Amygdala (tissue), 56 donors: ENCODE data around the gene L2HGDH.
A peak's percentile ranks its signal among the peaks of the same experiment; 100 is the strongest.
"Not testable (repeated sequence)": the region's sequence is repeated elsewhere in the genome, so short reads cannot be mapped to it uniquely, and the experiment has no call there.

Experiments used
- DNase-seq, 56 donors: peaks; one replicate each; lab custom pipeline; 2025; lab: John Stamatoyannopoulos, UW

The L2HGDH gene

GRCh38 chr14:50311972-50312733 is at the start of gene L2HGDH, which contains the start of gene DMAC2L:
Gene L2HGDH (minus strand): TSS chr14:50312229. CDS start chr14:50312150, 79 bp downstream.
Gene DMAC2L (plus strand): TSS chr14:50312324. CDS start chr14:50321488, 9,164 bp downstream.
- DNase-seq = peak; percentile 39 to 98 (median 91)

- DNase-seq = no peak
Observed at GRCh38 chr14:50360851-50361250, 48.8 kb upstream of the L2HGDH start.

GRCh38 chr14:50360093-50360492 is 48.1 kb upstream of the L2HGDH start:
- DNase-seq = no peak

- DNase-seq = no peak
Observed at GRCh38 chr14:50359631-50360030, 47.6 kb upstream of the L2HGDH start.

- peak in 6 of 56 donors; percentile 9 to 43 (median 33) for DNase-seq
Observed at GRCh38 chr14:50357753-50358395, 45.8 kb upstream of the L2HGDH start.

- no peak for DNase-seq
Observed at GRCh38 chr14:50357124-50357523, 45.1 kb upstream of the L2HGDH start.

- DNase-seq = not testable (repeated sequence)
Observed at GRCh38 chr14:50356283-50356682, 44.3 kb upstream of the L2HGDH start.

- no peak for DNase-seq
Observed at GRCh38 chr14:50355692-50356091, 43.7 kb upstream of the L2HGDH start.

- no peak for DNase-seq
Observed at GRCh38 chr14:50354527-50354926, 42.5 kb upstream of the L2HGDH start.

GRCh38 chr14:50353126-50353525 is 41.1 kb upstream of the L2HGDH start:
- DNase-seq = no peak

- DNase-seq = no peak
Observed at GRCh38 chr14:50352584-50352983, 40.6 kb upstream of the L2HGDH start.

- no peak for DNase-seq
Observed at GRCh38 chr14:50350975-50351374, 38.9 kb upstream of the L2HGDH start.

- DNase-seq = no peak
Observed at GRCh38 chr14:50348933-50349332, 36.9 kb upstream of the L2HGDH start.

- DNase-seq = no peak
Observed at GRCh38 chr14:50347521-50347920, 35.5 kb upstream of the L2HGDH start.

- DNase-seq = no peak
Observed at GRCh38 chr14:50345846-50346422, 33.9 kb upstream of the L2HGDH start.

- DNase-seq = no peak
Observed at GRCh38 chr14:50344876-50345563, 33.0 kb upstream of the L2HGDH start.

- DNase-seq = no peak
Observed at GRCh38 chr14:50344116-50344775, 32.2 kb upstream of the L2HGDH start.

GRCh38 chr14:50343434-50343833 is 31.4 kb upstream of the L2HGDH start:
- DNase-seq = peak in 1 of 56 donors; percentile 16

- DNase-seq = peak in 53 of 56 donors; percentile 5 to 83 (median 58)
Observed at GRCh38 chr14:50342221-50343078, 30.4 kb upstream of the L2HGDH start.
